HEK293T (cell line): ENCODE results near the gene SYNE2.

Experiments used
- ARNT ChIP-seq: fragments of 450-650 bp; IDR thresholded peaks from 2 replicates; pipeline ENCODE4 v1.6.1; 2017; ENCODE audit warnings: mild to moderate bottlenecking
- BHLHE40 ChIP-seq: fragments of 450-650 bp; IDR thresholded peaks from 2 replicates; pipeline ENCODE4 v1.6.1; 2016; ENCODE audit warnings: mild to moderate bottlenecking, moderate library complexity, borderline replicate concordance
- ELF4 ChIP-seq: fragments of 450-650 bp; IDR thresholded peaks from 2 replicates; pipeline ENCODE4 v1.6.1; 2017; ENCODE audit warnings: antibody characterized with exemption
- SP1 ChIP-seq: fragments of 450-650 bp; IDR thresholded peaks from 2 replicates; pipeline ENCODE4 v1.6.1; 2017
- SUZ12 ChIP-seq: fragments of 450-650 bp; IDR thresholded peaks from 2 replicates; pipeline ENCODE4 v1.6.1; 2016; ENCODE audit warnings: mild to moderate bottlenecking
- TARDBP ChIP-seq: fragments of 450-650 bp; IDR thresholded peaks from 2 replicates; pipeline ENCODE4 v1.6.1; 2016
- ZNF384 ChIP-seq: fragments of 450-650 bp; IDR thresholded peaks from 2 replicates; pipeline ENCODE4 v1.6.1; 2016

DNA sequence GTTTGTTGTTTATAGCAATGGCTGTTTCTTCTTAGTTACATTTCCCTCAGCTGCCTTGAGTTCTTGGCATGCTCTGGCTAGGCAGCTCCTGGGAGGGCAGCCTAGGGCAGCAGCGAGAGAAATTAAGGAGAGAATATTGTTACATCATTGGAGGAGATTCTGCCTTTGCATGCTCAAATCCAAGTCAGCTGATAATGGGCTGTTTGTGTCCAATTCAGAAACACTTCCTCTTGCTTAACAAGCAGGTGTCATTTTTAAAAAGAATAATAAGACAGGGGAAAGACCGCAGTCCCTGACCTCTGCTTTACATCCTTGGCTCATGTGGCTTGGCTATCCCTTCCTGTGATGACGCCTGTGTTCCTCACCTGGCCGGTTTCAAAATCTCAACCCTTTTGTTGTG lies 364.5 kb downstream of the SYNE2 start:
- TF ChIP-seq TARDBP (no peak), SUZ12 (no peak), ELF4 (no peak), SP1 (no peak), ARNT (no peak), BHLHE40 (no peak), ZNF384 (no peak)
